Endothelial cell of umbilical vein (primary cell): Measurements from ENCODE around the gene ODF4. TPM values are rescaled to one million over a fixed set of nuclear protein-coding genes. Genes with fewer than 3 reads are reported as not detected.

Source experiments
- BruUV-seq: library from RNA; stranded (reverse); fragments of 400-500 nt; replicated peaks from 2 replicates; lab custom pipeline; 2021; lab: Mats Ljungman, UMichigan
- CTCF ChIA-PET: fragments of 300-600, 350-600 bp; sonication (Branson Sonifier 250); formaldehyde crosslinking; loops from one replicate; lab custom pipeline; 2021; ENCODE audit warnings: antibody characterized with exemption, inconsistent platforms; lab: Charles Lee
- POLR2A ChIA-PET: fragments of 300-600, 350-600 bp; sonication (Branson Sonifier 250); formaldehyde crosslinking; loops from one replicate; lab custom pipeline; 2021; ENCODE audit warnings: antibody characterized with exemption, inconsistent platforms; lab: Charles Lee
- DNase-seq: peaks from one replicate; pipeline ENCODE4 v3.0.0-alpha.2; 2011; ENCODE audit warnings: low read depth, low spot score
- FAIRE-seq: peaks from 2 replicates; lab custom pipeline; 2011; peaks lifted over from hg19 to GRCh38; lab: Jason Lieb, UNC
- H2AFZ ChIP-seq: 2 replicates; pipeline ENCODE4 v1.6.0; 2012; ENCODE audit warnings: low read depth, low read length, control low read depth, inconsistent platforms
- H3K27ac ChIP-seq: 2 replicates; pipeline ENCODE4 v1.5.1; 2011; ENCODE audit warnings: low read depth, mild to moderate bottlenecking, control low read depth, low read length, moderate library complexity; ENCODE audit not compliant: insufficient read depth
- H3K27me3 ChIP-seq, 2 experiments: 2 replicates each; pipeline versions ENCODE4 v1.6.0 to v1.6.1; 2011; ENCODE audit warnings: low read length in 2 of 2, mixed read lengths in 1 of 2; ENCODE audit not compliant: control insufficient read depth in 2 of 2, insufficient read depth in 2 of 2
- H3K36me3 ChIP-seq, 2 experiments: 2 replicates in 1 of 2; 3 replicates in 1 of 2; pipeline ENCODE4 v1.5.1; 2011; ENCODE audit warnings: low read length in 2 of 2, mild to moderate bottlenecking in 1 of 2, moderate library complexity in 1 of 2; ENCODE audit not compliant: control insufficient read depth in 2 of 2, insufficient read depth in 2 of 2; ENCODE audit errors: extremely low read depth in 1 of 2
- H3K4me1 ChIP-seq: 3 replicates; pipeline ENCODE4 v1.5.1; 2011; ENCODE audit warnings: mild to moderate bottlenecking, low read length; ENCODE audit not compliant: control insufficient read depth, insufficient read depth; ENCODE audit errors: extremely low read depth
- H3K4me2 ChIP-seq: 2 replicates; pipeline ENCODE4 v1.6.1; 2011; ENCODE audit warnings: low read length, control low read depth, mixed read lengths; ENCODE audit not compliant: insufficient read depth
- H3K4me3 ChIP-seq, 3 experiments: fragments of 200-600 bp in 1 of 3; sonication (generic), shearing (Covaris generic) in 1 of 3; replicated peaks in 1 of 3; 2 replicates each; pipeline ENCODE4 v1.5.1; 2011 to 2016; ENCODE audit warnings: control low read depth in 3 of 3, low read length in 3 of 3, mild to moderate bottlenecking in 2 of 3, inconsistent platforms in 1 of 3, low read depth in 1 of 3, moderate library complexity in 1 of 3; ENCODE audit not compliant: insufficient read depth in 1 of 3
- H3K79me2 ChIP-seq: 2 replicates; pipeline ENCODE4 v1.6.0; 2012; ENCODE audit warnings: low read length, inconsistent platforms; ENCODE audit not compliant: control insufficient read depth, insufficient read depth
- H3K9ac ChIP-seq: replicated peaks from 2 replicates; pipeline ENCODE3; 2011; ENCODE audit warnings: low read length, control low read depth; ENCODE audit not compliant: insufficient read depth; ENCODE audit errors: extremely low read depth
- H3K9me1 ChIP-seq: replicated peaks from 3 replicates; pipeline ENCODE4 v1.6.0; 2011; ENCODE audit warnings: mild to moderate bottlenecking, low read length; ENCODE audit not compliant: control insufficient read depth, insufficient read depth; ENCODE audit errors: extremely low read depth
- H3K9me3 ChIP-seq: replicated peaks from 2 replicates; pipeline ENCODE4 v1.5.1; 2012; ENCODE audit warnings: low read length, inconsistent platforms; ENCODE audit not compliant: control insufficient read depth, insufficient read depth
- H4K20me1 ChIP-seq: replicated peaks from 2 replicates; pipeline ENCODE3; 2011; ENCODE audit warnings: mild to moderate bottlenecking, low read length; ENCODE audit not compliant: control insufficient read depth, insufficient read depth; ENCODE audit errors: extremely low read depth
- EZH2 ChIP-seq: IDR thresholded peaks from 2 replicates; pipeline ENCODE4 v1.6.1; 2012; ENCODE audit warnings: borderline replicate concordance, low read depth, mild to moderate bottlenecking, moderate library complexity, low read length, inconsistent platforms; ENCODE audit not compliant: severe bottlenecking
- FOS ChIP-seq: IDR thresholded peaks from 2 replicates; pipeline ENCODE4 v1.6.1; 2011; ENCODE audit warnings: mild to moderate bottlenecking, low read length, moderate library complexity, borderline replicate concordance; ENCODE audit not compliant: insufficient read depth
- GATA2 ChIP-seq: IDR thresholded peaks from 2 replicates; pipeline ENCODE4 v1.7.0; 2011; ENCODE audit warnings: low read depth, mild to moderate bottlenecking, moderate library complexity, mixed read lengths, low read length; ENCODE audit not compliant: insufficient read length, insufficient read depth
- JUN ChIP-seq: IDR thresholded peaks from 2 replicates; pipeline ENCODE4 v1.6.1; 2011; ENCODE audit warnings: borderline replicate concordance, low read depth; ENCODE audit not compliant: insufficient read length, insufficient read depth
- MYC ChIP-seq: IDR thresholded peaks from one replicate; pipeline ENCODE4 v1.6.1; 2011; ENCODE audit warnings: mild to moderate bottlenecking, low read depth, low read length
- POLR2A ChIP-seq: IDR thresholded peaks from 2 replicates; pipeline ENCODE4 v1.6.1; 2012; ENCODE audit warnings: low read depth, mild to moderate bottlenecking, control low read depth, low read length
- POLR2AphosphoS5 ChIP-seq: IDR thresholded peaks from 2 replicates; pipeline ENCODE4 v1.6.1; 2012; ENCODE audit warnings: low read depth, mild to moderate bottlenecking, control low read depth, low read length, moderate library complexity; ENCODE audit not compliant: insufficient read depth
- dilution Hi-C: fragments of 300-500 bp; cut with MboI; formaldehyde crosslinking; loops from one replicate; pipeline ENCODE4 v1.15.0; 2019; ENCODE audit warnings: low sequenced_read_pairs; ENCODE audit not compliant: extremely low pct_ligation_motif_present
- intact Hi-C: fragments of 100-400 bp; cut with micrococcal nuclease; formaldehyde crosslinking; loops from one replicate; pipeline ENCODE4 v1.10.0; 2022
- polyA plus RNA-seq, 4 experiments: library from polyadenylated mRNA; depleted of rRNA in 3 of 4; stranded (reverse) in 3 of 4; unstranded in 1 of 4; fragments of >200 nt; gene quantifications; 2 replicates each; pipeline versions ENCODE4 v1.2.1 to v1.2.3, GENCODE V29; 2011 to 2012; ENCODE audit warnings: missing spikeins in 1 of 4
- total RNA-seq: library from RNA; stranded (reverse); gene quantifications from 2 replicates; pipeline ENCODE4 v1.2.3, GENCODE V29; 2021
- TF ChIP-seq, protein P1 (sequence below): IDR thresholded peaks from 2 replicates; pipeline ENCODE4 v1.6.1; 2011; ENCODE audit not compliant: insufficient read depth, insufficient read length
- TF ChIP-seq, protein P2 (sequence below), 2 donors: IDR thresholded peaks; 1 replicate in 1 of 2; 2 replicates in 1 of 2; pipeline ENCODE4 v1.5.1; 2011; ENCODE audit warnings: low read length in 2 of 2, mild to moderate bottlenecking in 2 of 2, moderate library complexity in 2 of 2, control low read depth in 1 of 2, inconsistent platforms in 1 of 2, low read depth in 1 of 2; ENCODE audit not compliant: insufficient read depth in 1 of 2; ENCODE audit errors: extremely low read depth in 1 of 2

Gene ODF4
- total and polyA plus RNA-seq, 2 donors (not counting 3 experiments of a cell fraction or from before 2014, with no cell fraction given), result not detected

DNA sequence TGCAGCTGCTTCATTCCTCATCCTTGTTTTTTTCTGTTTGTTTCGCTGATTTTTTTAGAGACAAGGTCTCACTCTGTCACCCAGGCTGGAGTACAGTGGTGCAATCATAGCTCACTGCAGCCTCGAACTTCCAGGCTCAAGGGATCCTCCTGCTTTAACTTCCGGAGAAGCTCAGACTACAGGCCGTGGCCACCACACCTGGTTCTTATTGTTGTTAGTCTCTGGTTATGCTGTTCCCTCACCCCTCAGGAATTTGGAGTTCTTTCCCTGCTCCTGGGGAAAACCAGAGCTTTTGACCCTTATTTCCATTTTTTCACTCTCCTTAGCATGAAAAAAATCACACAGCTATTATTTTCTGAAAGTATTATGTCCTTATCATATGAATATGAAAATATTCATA, 1.8 kb downstream of the ODF4 start:
- Histone ChIP-seq H3K27ac (no peak overlapping the region), H3K36me3 (no peaks in the 10 kb centered on the region), H3K9ac (no peak overlapping the region), H3K9me3 (no peaks in the 10 kb centered on the region), H3K4me2 (no peak overlapping the region), H3K4me3 (no peak overlapping the region), H3K4me1 (no peaks in the 10 kb centered on the region), H3K9me1 (no peaks in the 10 kb centered on the region), H2AFZ (no peak overlapping the region), H3K79me2 (no peaks in the 10 kb centered on the region), H4K20me1 (no peaks in the 10 kb centered on the region), H3K27me3 (peaks cover 8 to 16% of the 10 kb centered on the region in 2 experiments)
- TF ChIP-seq JUN, result no peak
- BruUV-seq, result no TSS peak
- FAIRE-seq, result peak; percentile 28
- POLR2A ChIA-PET, result no interaction called here
- CTCF ChIA-PET, result interaction anchor here (1.1 to 1.3 kb wide), 2 partner anchors 10 to 19 kb away, joined by 3 read pairs; no protein-coding TSS in a partner anchor
- dilution Hi-C loops (no loop called here), intact Hi-C loops (no loop called here)
- DNase-seq, result no peak

DNA sequence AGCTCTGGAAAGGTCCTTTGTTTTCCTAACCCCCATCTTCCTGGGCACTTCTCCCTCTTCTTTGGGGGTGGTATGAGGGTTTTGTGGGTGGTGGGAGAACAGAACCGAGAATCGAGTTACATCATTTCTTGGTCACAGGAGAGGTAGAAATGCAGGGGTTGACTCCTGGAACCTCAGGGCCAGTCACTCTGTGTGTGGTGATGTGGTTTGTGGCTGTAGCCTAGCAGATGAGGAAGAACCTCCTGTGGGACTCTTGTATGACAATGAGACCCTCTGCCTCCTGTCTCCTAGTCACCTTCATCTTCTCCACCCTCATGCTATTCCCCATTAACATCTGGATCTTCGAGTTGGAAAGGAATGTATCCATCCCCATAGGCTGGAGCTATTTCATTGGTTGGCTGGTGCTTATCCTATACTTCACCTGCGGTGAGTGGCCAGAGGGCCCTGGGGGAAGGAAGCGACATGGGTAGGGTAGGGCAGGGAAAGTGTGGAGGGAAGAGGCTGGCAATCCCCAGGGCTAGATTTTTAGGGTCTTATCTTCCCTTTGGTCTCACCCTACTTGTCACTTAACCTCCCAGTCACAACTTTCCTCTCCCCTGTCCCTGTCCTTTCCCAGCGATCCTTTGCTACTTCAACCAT, 5.5 kb downstream of the ODF4 start:
- dilution Hi-C loops (no loop called here), intact Hi-C loops (no loop called here)
- no TSS peak for BruUV-seq

More for the DNA sequence above, 5.5 kb downstream of the ODF4 start:
- Histone ChIP-seq H4K20me1 (no peaks in the 10 kb centered on the region), H3K9me1 (no peaks in the 10 kb centered on the region), H3K27ac (no peak overlapping the region), H3K79me2 (no peaks in the 10 kb centered on the region), H3K4me3 (no peak overlapping the region), H2AFZ (no peak overlapping the region), H3K9me3 (no peaks in the 10 kb centered on the region), H3K9ac (no peak overlapping the region), H3K4me1 (no peaks in the 10 kb centered on the region), H3K4me2 (no peak overlapping the region), H3K27me3 (peaks cover 10 to 16% of the 10 kb centered on the region in 2 experiments), H3K36me3 (no peaks in the 10 kb centered on the region)
- FAIRE-seq (no peak), DNase-seq (no peak)
- POLR2A ChIA-PET, result interaction anchor here (0.6 kb wide), 1 partner anchor 142 kb away, joined by 3 read pairs; no protein-coding TSS in a partner anchor
- no peak for TF ChIP-seq EZH2
- TF ChIP-seq POLR2A, result no peak
- no peak for TF ChIP-seq GATA2
- TF ChIP-seq JUN, result no peak
- no peak for TF ChIP-seq FOS
- TF ChIP-seq, protein P1, sequence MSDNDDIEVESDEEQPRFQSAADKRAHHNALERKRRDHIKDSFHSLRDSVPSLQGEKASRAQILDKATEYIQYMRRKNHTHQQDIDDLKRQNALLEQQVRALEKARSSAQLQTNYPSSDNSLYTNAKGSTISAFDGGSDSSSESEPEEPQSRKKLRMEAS, result no peak
- TF ChIP-seq MYC, result no peak
- TF ChIP-seq POLR2AphosphoS5, result no peak
- TF ChIP-seq, protein P2, sequence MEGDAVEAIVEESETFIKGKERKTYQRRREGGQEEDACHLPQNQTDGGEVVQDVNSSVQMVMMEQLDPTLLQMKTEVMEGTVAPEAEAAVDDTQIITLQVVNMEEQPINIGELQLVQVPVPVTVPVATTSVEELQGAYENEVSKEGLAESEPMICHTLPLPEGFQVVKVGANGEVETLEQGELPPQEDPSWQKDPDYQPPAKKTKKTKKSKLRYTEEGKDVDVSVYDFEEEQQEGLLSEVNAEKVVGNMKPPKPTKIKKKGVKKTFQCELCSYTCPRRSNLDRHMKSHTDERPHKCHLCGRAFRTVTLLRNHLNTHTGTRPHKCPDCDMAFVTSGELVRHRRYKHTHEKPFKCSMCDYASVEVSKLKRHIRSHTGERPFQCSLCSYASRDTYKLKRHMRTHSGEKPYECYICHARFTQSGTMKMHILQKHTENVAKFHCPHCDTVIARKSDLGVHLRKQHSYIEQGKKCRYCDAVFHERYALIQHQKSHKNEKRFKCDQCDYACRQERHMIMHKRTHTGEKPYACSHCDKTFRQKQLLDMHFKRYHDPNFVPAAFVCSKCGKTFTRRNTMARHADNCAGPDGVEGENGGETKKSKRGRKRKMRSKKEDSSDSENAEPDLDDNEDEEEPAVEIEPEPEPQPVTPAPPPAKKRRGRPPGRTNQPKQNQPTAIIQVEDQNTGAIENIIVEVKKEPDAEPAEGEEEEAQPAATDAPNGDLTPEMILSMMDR (IDR thresholded peaks at IDR 0.05; ENCODE audit: extremely low read depth in 1 of 2, insufficient read depth in 1 of 2, low read depth in 1 of 2, low read length in 2 of 2), result no peak
- CTCF ChIA-PET, result interaction anchor here (0.6 to 1.2 kb wide), 3 partner anchors 10 to 19 kb away, joined by 3 to 4 read pairs (median 4); no protein-coding TSS in a partner anchor
